ENCODE results near the gene PCDHB12.

- TF ChIP-seq, protein P1, sequence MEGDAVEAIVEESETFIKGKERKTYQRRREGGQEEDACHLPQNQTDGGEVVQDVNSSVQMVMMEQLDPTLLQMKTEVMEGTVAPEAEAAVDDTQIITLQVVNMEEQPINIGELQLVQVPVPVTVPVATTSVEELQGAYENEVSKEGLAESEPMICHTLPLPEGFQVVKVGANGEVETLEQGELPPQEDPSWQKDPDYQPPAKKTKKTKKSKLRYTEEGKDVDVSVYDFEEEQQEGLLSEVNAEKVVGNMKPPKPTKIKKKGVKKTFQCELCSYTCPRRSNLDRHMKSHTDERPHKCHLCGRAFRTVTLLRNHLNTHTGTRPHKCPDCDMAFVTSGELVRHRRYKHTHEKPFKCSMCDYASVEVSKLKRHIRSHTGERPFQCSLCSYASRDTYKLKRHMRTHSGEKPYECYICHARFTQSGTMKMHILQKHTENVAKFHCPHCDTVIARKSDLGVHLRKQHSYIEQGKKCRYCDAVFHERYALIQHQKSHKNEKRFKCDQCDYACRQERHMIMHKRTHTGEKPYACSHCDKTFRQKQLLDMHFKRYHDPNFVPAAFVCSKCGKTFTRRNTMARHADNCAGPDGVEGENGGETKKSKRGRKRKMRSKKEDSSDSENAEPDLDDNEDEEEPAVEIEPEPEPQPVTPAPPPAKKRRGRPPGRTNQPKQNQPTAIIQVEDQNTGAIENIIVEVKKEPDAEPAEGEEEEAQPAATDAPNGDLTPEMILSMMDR (IDR thresholded peaks at IDR 0.05), result peak in 1 of 6 experiments; percentile 10
- TF ChIP-seq POLR2A (IDR thresholded peaks at IDR 0.05), result no peak
These were observed 8.9 kb upstream of the PCDHB12 start, which contains the start of gene PCDHB11 for GRCh38 chr5:141199359-141200235.

Measured in Peyer's patch (tissue), 4 donors.